ENCODE measurements around the gene SCAP.

The SCAP gene

DNA sequence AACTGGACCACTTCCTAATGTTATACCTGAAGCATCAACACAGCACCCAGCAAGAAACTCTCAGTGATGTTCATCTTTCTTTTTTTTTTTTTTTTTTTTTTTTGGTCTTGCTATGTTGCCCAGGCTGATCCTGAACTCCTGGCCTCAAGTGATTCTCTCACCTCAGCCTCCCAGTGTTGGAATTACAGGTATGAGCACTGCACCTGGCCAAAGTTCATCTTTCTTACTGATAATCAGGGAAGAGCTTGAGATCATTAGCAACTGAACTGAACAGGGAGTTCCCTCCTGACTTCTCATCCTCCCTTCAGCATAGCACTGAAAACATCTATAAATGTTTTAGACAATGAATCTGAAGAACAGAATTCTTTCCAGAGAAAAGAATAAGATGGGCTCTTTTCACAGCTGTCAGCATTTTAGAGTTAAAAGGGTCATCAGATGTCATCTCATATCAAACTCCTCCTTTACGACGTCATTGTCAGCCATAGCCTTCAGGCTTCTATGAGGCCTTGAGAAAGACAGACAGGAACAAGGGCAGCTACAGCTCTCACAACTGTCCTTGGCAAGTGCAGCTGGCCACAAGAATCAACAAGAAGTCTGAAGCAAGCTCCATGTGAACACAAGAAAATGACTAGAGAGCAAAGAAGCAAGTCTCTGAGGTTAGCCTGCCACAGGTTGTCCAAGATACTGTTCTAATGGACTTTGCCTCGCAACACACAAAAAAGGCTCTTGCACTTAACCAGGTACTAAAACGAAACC, 33.8 kb downstream of the SCAP start:
- H3K4me3 ChIP-seq (ENCODE audit: low read depth, low read length), result no peak overlapping the region
- no peak for TF ChIP-seq CTCF (IDR thresholded peaks at IDR 0.05; ENCODE audit: low read depth, low read length)

- peak; percentile 23; the same call in 1 of the 2 replicates for TF ChIP-seq CTCF (IDR thresholded peaks at IDR 0.05; ENCODE audit: low read depth, low read length)
- no peak overlapping the region for H3K4me3 ChIP-seq (ENCODE audit: low read depth, low read length)
These were observed 35.6 kb downstream of the SCAP start for GRCh38 chr3:47440131-47440530.

DNA sequence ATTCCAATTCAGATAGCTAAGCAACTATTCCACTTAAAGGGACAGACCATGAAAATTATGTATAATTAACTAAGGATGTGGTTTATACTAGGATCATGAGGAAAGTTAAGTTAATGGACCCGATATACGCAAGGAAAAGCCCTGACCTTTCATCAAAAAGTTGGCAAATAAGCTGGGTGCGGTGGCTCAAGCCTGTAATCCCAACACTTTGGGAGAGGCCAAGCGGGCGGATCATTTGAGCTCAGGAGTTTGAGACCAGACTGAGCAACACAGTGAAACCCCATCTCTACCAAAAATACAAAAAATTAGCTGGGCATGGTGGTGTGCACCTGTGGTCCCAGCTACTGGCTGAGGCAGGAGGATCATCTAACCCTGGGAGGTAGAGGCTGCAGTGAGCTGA, 39.6 kb downstream of the SCAP start:
- H3K4me3 ChIP-seq (ENCODE audit: low read depth, low read length), result no peak overlapping the region
- no peak for TF ChIP-seq CTCF (IDR thresholded peaks at IDR 0.05; ENCODE audit: low read depth, low read length)

DNA sequence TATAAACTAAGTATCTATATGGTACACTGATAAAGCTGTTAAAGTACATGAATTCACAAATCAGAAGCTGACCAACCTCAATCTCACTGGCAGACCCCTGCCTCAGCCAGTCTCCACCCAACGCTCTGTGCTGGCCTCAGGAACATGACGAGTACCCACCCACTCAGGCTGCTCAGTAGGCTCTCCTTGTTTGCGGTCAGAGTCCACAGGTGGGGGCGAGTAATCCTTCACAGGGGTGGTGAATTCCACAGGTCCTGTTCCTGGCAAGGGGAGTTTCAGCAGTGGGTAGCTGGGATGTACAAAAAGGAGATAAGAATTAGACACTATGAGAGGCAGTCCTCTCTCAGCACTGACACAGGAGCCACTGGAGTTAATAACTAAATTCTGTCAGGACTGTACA, 40.9 kb downstream of the SCAP start:
- no peak overlapping the region for H3K4me3 ChIP-seq (ENCODE audit: low read depth, low read length)
- no peak for TF ChIP-seq CTCF (IDR thresholded peaks at IDR 0.05; ENCODE audit: low read depth, low read length)

DNA sequence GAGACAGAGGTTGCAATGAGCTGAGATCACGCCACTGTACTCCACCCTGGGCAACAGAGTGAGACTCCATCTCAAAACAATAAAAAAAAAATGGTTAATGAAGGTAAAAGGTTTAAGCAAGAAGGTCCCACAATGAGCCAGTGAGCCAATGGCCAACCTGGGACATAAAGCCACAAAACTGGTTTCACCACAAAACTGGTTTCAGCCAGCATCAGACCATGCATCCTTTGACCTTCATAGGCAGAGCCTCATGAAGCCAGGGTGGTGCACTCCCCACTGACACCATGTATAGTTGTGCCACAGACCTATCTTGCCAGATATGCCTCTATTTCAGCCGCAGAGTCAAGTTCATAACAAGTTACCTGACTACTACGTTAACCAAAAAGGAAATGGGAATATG, 41.9 kb downstream of the SCAP start:
- no peak overlapping the region for H3K4me3 ChIP-seq (ENCODE audit: low read depth, low read length)
- TF ChIP-seq CTCF (IDR thresholded peaks at IDR 0.05; ENCODE audit: low read depth, low read length), result no peak

DNA sequence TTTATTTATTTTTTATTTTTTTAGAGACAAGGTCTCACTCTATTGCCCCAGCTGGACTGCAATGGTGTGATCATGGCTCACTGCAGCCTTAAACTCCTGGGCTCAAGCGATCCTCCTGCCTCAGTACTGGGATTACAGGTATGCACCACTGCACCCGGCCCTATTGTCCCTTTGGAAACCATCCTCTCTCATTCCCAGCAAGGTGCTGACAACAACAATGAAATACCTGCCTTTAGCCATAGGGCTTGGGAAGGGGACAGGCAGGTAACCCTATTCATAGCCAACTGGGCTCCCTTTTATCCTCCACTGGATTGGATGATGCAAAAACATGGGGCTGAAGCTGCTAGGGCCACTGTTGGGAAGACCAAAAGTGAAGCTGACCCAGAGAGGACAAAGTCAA, 43.1 kb downstream of the SCAP start:
- no peak overlapping the region for H3K4me3 ChIP-seq (ENCODE audit: low read depth, low read length)
- TF ChIP-seq CTCF (IDR thresholded peaks at IDR 0.05; ENCODE audit: low read depth, low read length), result no peak

- no peak overlapping the region for H3K4me3 ChIP-seq (ENCODE audit: low read depth, low read length)
- no peak for TF ChIP-seq CTCF (IDR thresholded peaks at IDR 0.05; ENCODE audit: low read depth, low read length)
These were observed 44.5 kb downstream of the SCAP start for GRCh38 chr3:47431225-47431624.
